NCI-H146 (cell line): ENCODE measurements around the gene AAMP.

Source experiments
- DNase-seq: peaks from one replicate; lab custom pipeline; 2025; lab: John Stamatoyannopoulos, UW

AAMP gene

GRCh38 chr2:218259099-218259961 is 10.6 kb downstream of the AAMP start:
- no peak for DNase-seq

GRCh38 chr2:218257390-218257981 is 12.5 kb downstream of the AAMP start:
- DNase-seq = no peak

- no peak for DNase-seq
Measured at GRCh38 chr2:218256612-218257350, 13.2 kb downstream of the AAMP start.

GRCh38 chr2:218255446-218255845 is 14.5 kb downstream of the AAMP start:
- DNase-seq = no peak

GRCh38 chr2:218253232-218253625 is 16.7 kb downstream of the AAMP start:
- no peak for DNase-seq

- no peak for DNase-seq
Measured at GRCh38 chr2:218252509-218253231, 17.3 kb downstream of the AAMP start.

- no peak for DNase-seq
Measured at GRCh38 chr2:218249691-218250090, 20.2 kb downstream of the AAMP start.

GRCh38 chr2:218245214-218245613 is 24.7 kb downstream of the AAMP start:
- DNase-seq = no peak

- DNase-seq = no peak
Measured at GRCh38 chr2:218244665-218245064, 25.3 kb downstream of the AAMP start.

- DNase-seq = no peak
Measured at GRCh38 chr2:218244204-218244603, 25.7 kb downstream of the AAMP start.

GRCh38 chr2:218238887-218239286 is 31.1 kb downstream of the AAMP start:
- no peak for DNase-seq

- no peak for DNase-seq
Measured at GRCh38 chr2:218236829-218237228, 33.1 kb downstream of the AAMP start.

GRCh38 chr2:218235017-218235416 is 34.9 kb downstream of the AAMP start:
- no peak for DNase-seq

- no peak for DNase-seq
Measured at GRCh38 chr2:218234521-218234920, 35.4 kb downstream of the AAMP start.

GRCh38 chr2:218233543-218233942 is 36.4 kb downstream of the AAMP start:
- no peak for DNase-seq

GRCh38 chr2:218230882-218231281 is 39.1 kb downstream of the AAMP start:
- DNase-seq = peak; percentile 3

- DNase-seq = no peak
Measured at GRCh38 chr2:218229851-218230250, 40.1 kb downstream of the AAMP start.

GRCh38 chr2:218229239-218229638 is 40.7 kb downstream of the AAMP start:
- no peak for DNase-seq

GRCh38 chr2:218228366-218229090 is 41.4 kb downstream of the AAMP start:
- no peak for DNase-seq

- no peak for DNase-seq
Measured at GRCh38 chr2:218226903-218227302, 43.0 kb downstream of the AAMP start.

GRCh38 chr2:218224186-218224585 is 45.8 kb downstream of the AAMP start:
- DNase-seq = no peak

- DNase-seq = peak; percentile 37
Measured at GRCh38 chr2:218223046-218223445, 46.9 kb downstream of the AAMP start.
